H1 (cell line): ENCODE results near the gene SERPINH1. TPM values are rescaled to one million over a fixed set of nuclear protein-coding genes. Genes with fewer than 3 reads are reported as not detected.

ENCODE experiments used
- SP4 ChIP-seq: IDR thresholded peaks from 2 replicates; pipeline ENCODE4 v1.6.1; 2012; ENCODE audit warnings: low read length, inconsistent platforms
- polyA plus RNA-seq, 7 experiments: library from polyadenylated mRNA; depleted of rRNA in 3 of 7; stranded (reverse) in 5 of 7; unstranded in 2 of 7; fragments of >200 nt in 5 of 7; fragments of 200-250 nt in 2 of 7; gene quantifications; 1 replicate in 5 of 7; 2 replicates in 1 of 7; 4 replicates in 1 of 7; pipeline versions ENCODE4 v1.2.1 to v1.2.3, GENCODE V29; 2011 to 2013; ENCODE audit warnings: missing spikeins in 2 of 7, mixed read lengths in 2 of 7
- total RNA-seq: library from RNA; stranded (reverse); fragmentation: NEBNext Ultra II Directional; extraction: Animal tissue kit (Norgen Biotek cat#: 25700); gene quantifications from 2 replicates; pipeline ENCODE4 v1.2.1, GENCODE V29; 2021

Gene SERPINH1
- total and polyA plus RNA-seq, 2 of the 8 experiments (the other 6 are each of a cell fraction or from before 2014, with no cell fraction given), result 420 to 621 TPM

- no peak for TF ChIP-seq SP4
- TF ChIP-seq, all 59 proteins: peak for 0
Measured at GRCh38 chr11:75530577-75530976, 31.5 kb upstream of the SERPINH1 start (continued).
